ENCODE results near the gene DPP10. TPM values are rescaled to one million over a fixed set of nuclear protein-coding genes. Genes with fewer than 3 reads are reported as not detected.

Gene DPP10
- total RNA-seq, 1 donor from 2014 or later: 73.0 TPM

DNA sequence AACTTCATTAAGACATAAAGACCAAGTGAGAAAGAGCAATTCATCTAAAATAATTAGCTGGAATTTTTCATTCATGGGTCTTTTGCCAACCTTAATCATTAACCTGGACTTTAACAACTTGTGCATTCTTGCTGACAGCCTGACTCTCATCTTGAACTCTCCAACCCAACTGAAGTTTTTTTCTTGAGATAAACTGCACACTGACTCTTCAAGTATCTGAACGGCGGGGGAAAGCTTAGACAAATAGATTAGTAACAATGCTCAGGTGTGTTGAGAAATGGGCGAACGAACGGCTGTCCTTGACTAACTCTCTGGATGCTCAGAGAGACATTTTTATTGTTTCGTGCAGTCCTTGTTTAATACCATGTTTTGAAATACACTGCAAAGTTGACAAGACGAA lies 186.0 kb downstream of the DPP10 start:
- H3K9me3 Mint-ChIP-seq: peaks cover 11% of the 10 kb centered on the region
- H3K27ac Mint-ChIP-seq: no peak overlapping the region
- H3K36me3 Mint-ChIP-seq: no peaks in the 10 kb centered on the region
- no peak for TF ChIP-seq CTCF (IDR thresholded peaks at IDR 0.05; ENCODE audit: unreplicated experiment)
- no peak overlapping the region for H3K4me3 Mint-ChIP-seq
- peaks cover 3% of the 10 kb centered on the region for H3K27me3 Mint-ChIP-seq (ENCODE audit: low read depth)
- DNase-seq (ENCODE audit: low spot score in 2 of 2, unreplicated experiment in 2 of 2): no peak
- peaks cover 13% of the 10 kb centered on the region for H3K4me1 Mint-ChIP-seq

DNA sequence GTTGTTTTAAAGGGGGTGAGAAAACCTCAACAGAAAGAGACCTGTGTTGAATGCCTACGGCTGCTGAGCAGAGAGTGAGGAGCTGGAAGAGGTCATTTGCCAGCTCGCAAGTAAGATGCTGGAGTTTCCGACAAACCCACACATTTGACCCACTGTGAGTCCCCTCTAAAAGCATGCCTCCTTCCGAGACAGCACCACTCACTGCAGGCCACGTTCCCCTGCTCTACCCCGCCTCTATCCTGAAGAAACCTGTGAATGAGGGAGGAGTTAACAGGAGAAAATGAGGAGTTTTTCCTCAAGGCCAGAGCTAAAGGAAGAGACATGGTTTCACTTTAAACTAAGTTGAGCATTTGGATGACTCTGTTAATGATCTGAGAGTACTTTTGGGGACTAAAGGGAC lies 188.7 kb downstream of the DPP10 start:
- DNase-seq (ENCODE audit: low spot score in 2 of 2, unreplicated experiment in 2 of 2): no peak
- no peak for TF ChIP-seq CTCF (IDR thresholded peaks at IDR 0.05; ENCODE audit: unreplicated experiment)
- Mint-ChIP-seq H3K9me3 (peaks cover 11% of the 10 kb centered on the region), H3K4me3 (no peak overlapping the region), H3K27me3 (ENCODE audit: low read depth) (no peaks in the 10 kb centered on the region), H3K27ac (no peak overlapping the region), H3K36me3 (no peaks in the 10 kb centered on the region), H3K4me1 (peaks cover 13% of the 10 kb centered on the region)

GRCh38 chr2:114642166-114642770 lies 199.8 kb downstream of the DPP10 start:
- no peak for TF ChIP-seq CTCF (IDR thresholded peaks at IDR 0.05; ENCODE audit: unreplicated experiment)
- peak in 1 of 2 experiments; percentile 39 for DNase-seq (ENCODE audit: low spot score in 2 of 2, unreplicated experiment in 2 of 2)
- Mint-ChIP-seq H3K27ac (peak overlapping the region; percentile 22), H3K36me3 (no peaks in the 10 kb centered on the region), H3K27me3 (ENCODE audit: low read depth) (no peaks in the 10 kb centered on the region), H3K4me3 (no peak overlapping the region), H3K9me3 (peaks cover 19% of the 10 kb centered on the region), H3K4me1 (peaks cover 17% of the 10 kb centered on the region)

- peaks cover 11% of the 10 kb centered on the region for H3K9me3 Mint-ChIP-seq
- no peaks in the 10 kb centered on the region for H3K27me3 Mint-ChIP-seq (ENCODE audit: low read depth)
- no peaks in the 10 kb centered on the region for H3K36me3 Mint-ChIP-seq
- no peak overlapping the region for H3K4me3 Mint-ChIP-seq
- H3K27ac Mint-ChIP-seq: peak overlapping the region; percentile 22
- TF ChIP-seq CTCF (IDR thresholded peaks at IDR 0.05; ENCODE audit: unreplicated experiment): no peak
- DNase-seq (ENCODE audit: low spot score in 2 of 2, unreplicated experiment in 2 of 2): no peak
- H3K4me1 Mint-ChIP-seq: peaks cover 18% of the 10 kb centered on the region
These were observed 200.6 kb downstream of the DPP10 start for GRCh38 chr2:114642988-114643553.

DNA sequence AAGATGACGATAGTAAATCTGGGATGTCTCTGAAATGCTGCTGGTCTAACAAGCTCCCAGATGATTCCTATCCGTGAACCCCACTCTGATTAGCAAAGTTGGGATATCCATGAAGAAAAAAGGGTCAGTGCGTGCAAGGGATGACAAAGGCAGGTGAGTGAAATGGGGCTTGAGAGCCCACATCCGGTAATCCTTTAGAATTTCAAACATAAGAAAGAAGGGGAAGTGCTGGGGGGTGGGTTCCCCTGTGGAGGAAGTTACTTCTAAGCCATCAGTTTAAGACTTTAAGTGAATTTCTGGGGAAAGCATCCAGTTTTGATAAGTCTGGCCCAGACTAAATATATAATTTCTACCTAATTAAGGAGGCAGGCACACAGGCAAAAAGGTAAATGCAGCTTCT lies 209.5 kb downstream of the DPP10 start:
- H3K4me3 Mint-ChIP-seq: no peak overlapping the region
- TF ChIP-seq CTCF (IDR thresholded peaks at IDR 0.05; ENCODE audit: unreplicated experiment): no peak
- H3K9me3 Mint-ChIP-seq: no peaks in the 10 kb centered on the region
- peaks cover 8% of the 10 kb centered on the region for H3K27me3 Mint-ChIP-seq (ENCODE audit: low read depth)
- no peak for DNase-seq (ENCODE audit: low spot score in 2 of 2, unreplicated experiment in 2 of 2)
- peaks cover 2% of the 10 kb centered on the region for H3K4me1 Mint-ChIP-seq
- H3K27ac Mint-ChIP-seq: no peak overlapping the region
- H3K36me3 Mint-ChIP-seq: no peaks in the 10 kb centered on the region
